ENCODE measurements around the gene GPBAR1. TPM values are rescaled to one million over a fixed set of nuclear protein-coding genes. Genes with fewer than 3 reads are reported as not detected.

GPBAR1 gene
- total and polyA plus RNA-seq, 3 donors from 2014 or later = 1.5 to 3.4 (median 1.8) TPM

DNA sequence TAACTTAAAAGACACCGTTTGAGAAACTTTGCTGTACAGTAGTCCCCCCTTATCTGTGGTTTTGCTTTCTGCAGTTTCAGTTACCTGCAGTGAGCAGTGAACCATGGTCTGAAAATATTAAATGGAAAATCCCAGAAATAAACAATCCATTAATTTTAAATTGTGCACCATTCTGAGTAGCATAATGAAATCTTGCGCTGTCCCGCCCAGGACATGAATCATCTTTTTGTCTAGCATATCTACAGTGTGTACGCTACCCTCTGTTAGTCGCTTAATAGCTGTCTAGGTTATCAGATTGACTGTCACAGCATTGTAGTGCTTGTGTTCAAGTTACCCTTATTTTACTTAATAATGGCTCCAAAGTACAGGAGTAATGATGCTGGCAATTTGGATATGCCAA, 37.8 kb upstream of the GPBAR1 start:
- DNase-seq = no peak
- Histone ChIP-seq H3K9me3 (no peaks in the 10 kb centered on the region), H3K36me3 (ENCODE audit: low read depth, missing control alignments) (no peaks in the 10 kb centered on the region), H3K27ac (no peak overlapping the region), H3K4me3 (no peak overlapping the region), H3K4me1 (peaks cover 47% of the 10 kb centered on the region), H3K27me3 (no peaks in the 10 kb centered on the region)
- intact Hi-C loops (cut with DNase I; ENCODE audit: low total_unique reads) = no loop called here
- 70 to 77% methylated on average over 5 of the region's 5 CpGs for WGBS, 2 donors
- no peak for TF ChIP-seq POLR2A (IDR thresholded peaks at IDR 0.05)
- TF ChIP-seq, protein P1, sequence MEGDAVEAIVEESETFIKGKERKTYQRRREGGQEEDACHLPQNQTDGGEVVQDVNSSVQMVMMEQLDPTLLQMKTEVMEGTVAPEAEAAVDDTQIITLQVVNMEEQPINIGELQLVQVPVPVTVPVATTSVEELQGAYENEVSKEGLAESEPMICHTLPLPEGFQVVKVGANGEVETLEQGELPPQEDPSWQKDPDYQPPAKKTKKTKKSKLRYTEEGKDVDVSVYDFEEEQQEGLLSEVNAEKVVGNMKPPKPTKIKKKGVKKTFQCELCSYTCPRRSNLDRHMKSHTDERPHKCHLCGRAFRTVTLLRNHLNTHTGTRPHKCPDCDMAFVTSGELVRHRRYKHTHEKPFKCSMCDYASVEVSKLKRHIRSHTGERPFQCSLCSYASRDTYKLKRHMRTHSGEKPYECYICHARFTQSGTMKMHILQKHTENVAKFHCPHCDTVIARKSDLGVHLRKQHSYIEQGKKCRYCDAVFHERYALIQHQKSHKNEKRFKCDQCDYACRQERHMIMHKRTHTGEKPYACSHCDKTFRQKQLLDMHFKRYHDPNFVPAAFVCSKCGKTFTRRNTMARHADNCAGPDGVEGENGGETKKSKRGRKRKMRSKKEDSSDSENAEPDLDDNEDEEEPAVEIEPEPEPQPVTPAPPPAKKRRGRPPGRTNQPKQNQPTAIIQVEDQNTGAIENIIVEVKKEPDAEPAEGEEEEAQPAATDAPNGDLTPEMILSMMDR (IDR thresholded peaks at IDR 0.05) = no peak

DNA sequence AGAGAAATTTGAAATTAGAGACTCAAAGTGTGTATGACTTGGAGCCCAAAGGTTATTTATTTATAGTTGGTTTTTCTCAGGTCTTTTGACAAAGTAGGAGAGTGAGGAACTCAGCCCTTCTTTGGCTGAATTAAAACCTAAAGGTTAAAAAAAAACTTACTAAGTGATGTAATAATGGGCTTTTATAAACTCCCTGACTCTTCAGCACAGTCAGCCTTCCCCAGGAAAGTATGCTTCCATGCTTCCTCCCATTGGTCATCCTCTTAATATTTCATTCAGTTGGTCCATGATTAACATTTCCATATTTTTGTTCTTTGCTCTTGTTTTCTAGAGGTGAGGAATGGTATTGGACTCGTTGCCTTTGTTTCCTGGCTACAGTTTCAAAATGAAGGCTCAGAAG, 36.6 kb upstream of the GPBAR1 start:
- Histone ChIP-seq H3K27ac (no peak overlapping the region), H3K9me3 (no peaks in the 10 kb centered on the region), H3K36me3 (ENCODE audit: low read depth, missing control alignments) (no peaks in the 10 kb centered on the region), H3K27me3 (no peaks in the 10 kb centered on the region), H3K4me3 (no peak overlapping the region), H3K4me1 (peaks cover 46% of the 10 kb centered on the region)
- intact Hi-C loops (cut with DNase I; ENCODE audit: low total_unique reads) = no loop called here
- TF ChIP-seq, protein P1 (IDR thresholded peaks at IDR 0.05) = no peak
- TF ChIP-seq POLR2A (IDR thresholded peaks at IDR 0.05) = no peak
- no peak for DNase-seq
- WGBS, 2 donors = 70 to 74% methylated on average over 1 of the region's 1 CpG

GRCh38 chr2:218226903-218227302, 33.9 kb upstream of the GPBAR1 start:
- WGBS, 2 donors = 81 to 84% methylated on average over 3 of the region's 3 CpGs

DNA sequence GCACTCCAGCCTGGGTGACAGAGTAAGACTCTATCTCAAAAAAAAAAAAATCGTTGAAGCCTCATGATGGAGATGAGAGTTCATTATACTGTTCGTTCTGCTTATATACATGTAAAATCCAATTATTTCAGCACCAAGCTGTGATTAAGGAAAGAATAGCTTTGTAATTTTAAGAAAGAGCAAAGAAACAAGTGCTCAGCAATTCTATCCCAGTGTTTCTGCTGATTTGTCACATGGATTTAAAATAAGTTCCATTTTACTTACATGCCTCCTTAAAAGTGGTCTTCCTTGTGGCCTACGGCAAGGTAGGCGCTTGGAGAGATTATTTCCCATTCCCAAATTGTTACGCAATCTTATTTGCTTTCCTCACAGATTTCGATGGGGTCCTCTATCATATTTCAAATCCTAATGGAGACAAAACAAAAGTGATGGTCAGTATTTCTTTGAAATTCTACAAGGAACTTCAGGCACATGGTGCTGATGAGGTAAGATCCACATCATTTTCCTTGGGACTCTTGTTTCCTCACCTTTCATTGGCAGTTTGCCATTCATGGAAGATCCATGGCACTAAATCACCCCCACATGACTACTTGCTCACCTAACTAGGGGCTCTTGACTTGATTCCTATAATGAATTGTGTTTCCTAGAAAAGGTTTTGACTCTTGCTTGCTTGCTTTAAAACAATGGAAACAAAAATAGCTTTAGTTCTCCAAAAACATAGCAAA, 32.3 kb upstream of the GPBAR1 start:
- H3K27ac ChIP-seq = peak overlapping the region; percentile 66 to 86
- peaks cover 39% of the 10 kb centered on the region for H3K4me1 ChIP-seq
- no peaks in the 10 kb centered on the region for H3K36me3 ChIP-seq (ENCODE audit: low read depth, missing control alignments)
- H3K27me3 ChIP-seq = no peaks in the 10 kb centered on the region
- WGBS, 2 donors = 91% methylated on average over 6 of the region's 6 CpGs
- no peak for DNase-seq
- no peak overlapping the region for H3K4me3 ChIP-seq
- no peaks in the 10 kb centered on the region for H3K9me3 ChIP-seq
- intact Hi-C loops (cut with DNase I; ENCODE audit: low total_unique reads) = no loop called here
- TF ChIP-seq POLR2A (IDR thresholded peaks at IDR 0.05) = no peak
- TF ChIP-seq, protein P1 (IDR thresholded peaks at IDR 0.05) = no peak

More at GRCh38 chr2:218226903-218227302, 33.9 kb upstream of the GPBAR1 start:
- no peak for TF ChIP-seq POLR2A (IDR thresholded peaks at IDR 0.05)
- TF ChIP-seq, protein P1 (IDR thresholded peaks at IDR 0.05) = no peak
- intact Hi-C loops (cut with DNase I; ENCODE audit: low total_unique reads) = no loop called here
- Histone ChIP-seq H3K9me3 (no peaks in the 10 kb centered on the region), H3K4me3 (no peak overlapping the region), H3K27me3 (no peaks in the 10 kb centered on the region), H3K4me1 (peaks cover 47% of the 10 kb centered on the region), H3K27ac (no peak overlapping the region), H3K36me3 (ENCODE audit: low read depth, missing control alignments) (no peaks in the 10 kb centered on the region)
- DNase-seq = no peak

DNA sequence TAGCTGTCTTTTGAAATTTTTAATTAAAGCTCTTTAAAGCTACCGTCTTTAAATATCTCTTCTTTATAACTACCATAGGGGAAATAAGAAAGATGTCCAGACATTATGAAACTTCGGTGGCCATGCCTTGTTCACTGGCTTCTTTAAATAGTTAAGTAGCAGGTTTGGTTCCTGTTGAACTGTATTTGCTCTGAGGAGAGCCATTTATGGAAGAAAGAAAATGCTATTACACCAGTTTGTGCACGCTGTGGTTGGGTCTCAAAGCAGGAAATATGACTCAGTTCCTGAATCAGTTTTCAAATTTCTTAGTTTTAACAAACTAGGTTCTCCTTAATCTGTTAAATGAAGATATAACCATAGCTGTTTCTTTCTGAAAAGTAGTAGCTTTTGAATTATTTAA, 31.6 kb upstream of the GPBAR1 start:
- DNase-seq = no peak
- Histone ChIP-seq H3K36me3 (ENCODE audit: low read depth, missing control alignments) (no peaks in the 10 kb centered on the region), H3K27me3 (no peaks in the 10 kb centered on the region), H3K4me1 (peaks cover 44% of the 10 kb centered on the region), H3K9me3 (no peaks in the 10 kb centered on the region), H3K27ac (peak overlapping the region; percentile 59 to 86), H3K4me3 (no peak overlapping the region)
- intact Hi-C loops (cut with DNase I; ENCODE audit: low total_unique reads) = no loop called here
- TF ChIP-seq, protein P1 (IDR thresholded peaks at IDR 0.05) = no peak
- TF ChIP-seq POLR2A (IDR thresholded peaks at IDR 0.05) = no peak
- WGBS, 2 donors = 36 to 55% methylated on average over 3 of the region's 3 CpGs

Data from testis (tissue), 3 donors.